GM21423 (cell line): ENCODE data around the gene TUT1.

Experiments
- ATAC-seq: cut with Tn5 transposase; IDR thresholded peaks from one replicate; pipeline ENCODE4 v1.9.1; 2021; ENCODE audit warnings: mild to moderate bottlenecking, moderate library complexity; ENCODE audit not compliant: unreplicated experiment

The TUT1 gene

GRCh38 chr11:62544581-62545436, 46.5 kb downstream of the TUT1 start:
- ATAC-seq, result no peak

GRCh38 chr11:62543680-62544444, 47.5 kb downstream of the TUT1 start:
- no peak for ATAC-seq

GRCh38 chr11:62542750-62543567, 48.4 kb downstream of the TUT1 start:
- ATAC-seq, result peak; percentile 24

- no peak for ATAC-seq
These were observed 49.1 kb downstream of the TUT1 start for GRCh38 chr11:62542111-62542745.

GRCh38 chr11:62540804-62541701, 50.3 kb downstream of the TUT1 start:
- peak; percentile 42 for ATAC-seq

- no peak for ATAC-seq
These were observed 51.9 kb downstream of the TUT1 start for GRCh38 chr11:62539238-62539925.

- no peak for ATAC-seq
These were observed 52.7 kb downstream of the TUT1 start for GRCh38 chr11:62538470-62539237.

- ATAC-seq, result no peak
These were observed 54.9 kb downstream of the TUT1 start for GRCh38 chr11:62536301-62536957.

- ATAC-seq, result no peak
These were observed 55.5 kb downstream of the TUT1 start for GRCh38 chr11:62535802-62536201.

- ATAC-seq, result no peak
These were observed 56.4 kb downstream of the TUT1 start for GRCh38 chr11:62534779-62535545.

- no peak for ATAC-seq
These were observed 59.2 kb downstream of the TUT1 start for GRCh38 chr11:62532096-62532495.
